HG02981 (cell line): ENCODE results near the gene PEX26.
"Not testable (repeated sequence)": the region's sequence is repeated elsewhere in the genome, so short reads cannot be mapped to it uniquely, and the experiment has no call there.

Experiments used
- ATAC-seq: cut with Tn5 transposase; IDR thresholded peaks from one replicate; pipeline ENCODE4 v1.9.1; 2021; ENCODE audit warnings: mild to moderate bottlenecking, moderate library complexity; ENCODE audit not compliant: unreplicated experiment

PEX26 gene

GRCh38 chr22:18056161-18056666, 21.6 kb upstream of the PEX26 start:
- no peak for ATAC-seq

- ATAC-seq, result peak; percentile 57
These were observed 20.8 kb upstream of the PEX26 start for GRCh38 chr22:18056807-18057474.

DNA sequence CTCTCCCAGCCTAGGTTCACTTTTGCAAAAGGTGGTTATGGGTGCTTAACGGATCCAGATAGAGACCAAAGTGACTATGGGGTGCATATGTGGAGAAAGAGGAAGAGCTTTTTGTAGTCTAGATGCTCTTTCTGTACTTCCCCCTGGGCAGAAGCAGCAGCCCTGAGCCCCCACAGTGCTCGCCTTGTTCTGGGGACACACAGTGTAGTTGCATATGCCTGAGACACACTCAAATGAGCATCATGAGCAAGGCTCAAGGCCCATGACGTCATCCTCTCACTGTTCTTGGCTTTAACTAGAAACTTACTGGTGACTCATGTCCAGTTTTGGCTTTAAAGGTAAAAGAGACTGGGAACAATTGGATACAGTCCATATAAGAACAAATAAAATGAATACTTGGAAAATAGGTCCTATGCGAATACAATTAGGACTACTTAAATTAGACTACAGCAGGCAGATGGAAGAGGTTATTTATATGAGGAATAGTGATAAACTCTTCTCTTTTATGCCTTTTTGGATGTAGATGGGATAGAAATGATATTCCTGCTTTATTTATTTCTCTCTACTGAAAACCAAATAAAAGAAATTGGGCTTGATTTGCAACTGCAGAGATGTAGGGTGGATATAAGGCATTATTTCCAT, 20.1 kb upstream of the PEX26 start:
- ATAC-seq, result no peak

DNA sequence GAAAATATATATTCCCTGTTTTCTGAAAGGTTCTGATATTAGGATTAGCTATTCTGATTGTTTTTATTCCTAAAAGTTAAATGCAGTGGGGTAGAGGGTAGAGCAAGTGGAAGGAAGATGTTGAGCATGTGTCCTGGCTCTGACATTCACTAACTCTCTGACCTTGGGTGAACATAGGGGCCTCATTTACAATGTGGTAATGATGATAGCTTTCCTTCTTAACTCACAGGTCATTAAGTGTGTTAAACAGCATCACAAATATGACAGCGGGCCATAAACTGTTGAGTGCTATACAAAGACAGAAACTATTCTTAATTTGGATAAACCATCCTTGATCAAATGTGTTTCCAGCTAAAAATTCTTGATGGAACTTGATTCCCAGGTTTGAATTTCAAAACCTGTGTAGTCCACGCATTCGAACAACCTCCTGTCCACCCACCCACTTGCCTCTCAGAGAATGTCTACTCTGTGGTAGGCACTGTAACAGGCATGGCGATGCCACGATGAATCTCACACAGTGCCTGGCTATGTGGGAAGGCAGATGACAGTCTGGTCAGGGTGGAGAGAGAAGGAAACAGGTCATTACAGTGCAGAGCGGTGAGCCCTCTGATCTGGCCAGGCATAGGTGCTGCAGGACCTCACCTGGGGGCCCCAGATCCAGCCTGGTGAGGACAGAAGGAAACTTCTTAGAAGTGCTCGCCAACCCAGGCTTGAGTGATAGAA, 19.3 kb upstream of the PEX26 start:
- no peak for ATAC-seq

DNA sequence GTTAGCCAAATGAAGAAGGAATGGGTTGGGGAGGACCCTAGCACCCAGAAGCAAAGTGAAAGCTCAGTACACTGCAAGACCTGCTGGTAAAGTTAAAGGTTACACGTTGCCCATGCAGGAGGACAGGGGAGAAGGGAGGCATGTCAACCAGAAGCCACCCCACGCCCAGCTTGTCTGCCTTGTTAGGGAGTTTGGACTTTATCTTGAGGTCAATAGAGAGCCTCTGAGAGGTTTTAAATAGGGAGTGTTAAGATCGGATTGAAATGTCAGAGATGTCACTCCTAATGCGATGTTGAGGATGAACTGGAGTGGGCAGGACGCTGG, 18.7 kb upstream of the PEX26 start:
- no peak for ATAC-seq

- ATAC-seq, result no peak
These were observed 18.3 kb upstream of the PEX26 start for GRCh38 chr22:18059473-18059872.

- ATAC-seq, result no peak
These were observed 17.8 kb upstream of the PEX26 start for GRCh38 chr22:18059991-18060390.

- no peak for ATAC-seq
These were observed 16.9 kb upstream of the PEX26 start for GRCh38 chr22:18060646-18061620.

- ATAC-seq, result no peak
These were observed 15.4 kb upstream of the PEX26 start for GRCh38 chr22:18062421-18062820.

- no peak for ATAC-seq
These were observed 14.5 kb upstream of the PEX26 start for GRCh38 chr22:18063306-18063705.

DNA sequence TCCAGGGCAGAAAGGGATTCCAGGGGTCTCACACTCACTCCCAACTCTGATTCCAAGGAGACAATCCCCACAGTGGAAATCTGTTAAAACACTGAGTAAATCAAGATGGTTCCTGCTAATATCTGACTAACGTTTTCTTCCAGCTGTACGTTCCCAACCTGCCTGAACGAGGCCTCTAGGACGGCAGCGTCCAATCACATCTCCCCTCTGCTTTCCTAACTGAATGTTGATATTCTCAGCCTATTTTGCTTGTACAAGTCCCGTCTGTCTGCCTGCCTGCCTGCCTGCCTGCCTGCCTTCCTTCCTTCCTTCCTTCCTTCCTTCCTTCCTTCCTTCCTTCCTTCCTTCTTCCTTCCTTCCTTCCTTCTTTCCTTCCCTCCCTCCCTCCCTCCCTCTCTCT, 14.1 kb upstream of the PEX26 start:
- not testable (repeated sequence) for ATAC-seq

- ATAC-seq, result no peak
These were observed 13.2 kb upstream of the PEX26 start for GRCh38 chr22:18064636-18065035.

- ATAC-seq, result no peak
These were observed 12.5 kb upstream of the PEX26 start for GRCh38 chr22:18065256-18065655.

DNA sequence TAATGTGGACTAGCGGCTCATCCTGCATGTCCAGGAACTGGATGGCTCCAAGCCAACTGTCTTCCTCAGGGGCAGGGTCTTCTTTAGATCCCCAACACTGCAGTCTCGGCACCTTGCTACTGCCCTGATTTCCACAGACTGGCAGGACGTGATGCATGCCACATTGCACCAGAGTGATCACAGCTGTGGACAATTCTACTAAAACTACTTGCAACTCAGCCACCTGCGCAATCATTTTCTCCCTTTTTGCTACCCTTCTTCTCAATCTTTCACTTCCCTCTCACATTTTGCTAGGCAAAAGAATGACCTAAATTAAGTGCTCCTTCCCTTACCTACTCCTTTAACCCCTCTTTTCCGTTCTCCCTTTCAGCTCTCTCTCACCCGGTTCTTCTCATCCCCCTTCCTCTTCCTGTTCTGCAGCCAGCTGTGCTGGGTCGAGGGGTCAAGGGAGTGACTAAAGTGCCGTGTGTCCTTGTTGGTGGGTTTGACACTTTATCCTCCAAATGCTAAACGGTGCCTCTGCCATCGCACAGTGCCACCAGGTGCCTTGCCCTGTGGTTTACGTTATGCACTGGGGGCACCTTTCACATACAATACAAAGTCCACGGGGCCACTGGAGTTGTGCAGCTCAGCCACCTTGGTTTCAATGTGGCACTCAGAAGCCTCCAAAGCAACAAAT, 11.5 kb upstream of the PEX26 start:
- no peak for ATAC-seq

GRCh38 chr22:18067121-18067520, 10.7 kb upstream of the PEX26 start:
- no peak for ATAC-seq

GRCh38 chr22:18067548-18068341, 10.0 kb upstream of the PEX26 start:
- no peak for ATAC-seq

DNA sequence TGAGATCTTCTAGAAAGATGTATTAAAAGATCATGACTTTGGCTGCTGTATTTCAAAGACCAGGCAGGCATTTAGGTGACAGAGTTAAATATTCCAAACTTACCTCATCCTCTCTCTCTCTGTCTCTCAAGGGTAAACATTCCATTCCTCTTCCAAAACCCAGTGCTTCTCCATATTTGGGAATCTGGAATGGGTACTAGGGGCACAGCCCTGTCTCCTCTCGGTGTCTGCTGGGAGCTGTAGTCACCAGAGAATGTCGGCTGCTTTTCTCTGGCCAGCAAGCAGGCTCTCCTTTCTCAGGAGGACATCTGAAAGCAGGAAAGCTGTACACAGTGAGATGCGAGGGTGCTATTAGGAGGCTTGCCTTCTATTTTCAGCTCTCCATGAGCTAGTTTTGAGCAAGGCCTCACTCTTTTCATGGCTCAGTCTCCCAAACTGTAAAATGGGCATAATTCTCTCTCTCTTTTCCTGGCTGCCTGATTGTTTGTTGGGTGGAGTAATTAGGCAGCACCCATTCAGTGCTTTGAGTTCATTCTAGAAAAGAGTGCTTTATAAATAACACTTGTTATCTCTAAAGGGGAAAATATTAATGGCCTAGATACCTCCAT, 9.3 kb upstream of the PEX26 start:
- ATAC-seq, result no peak

DNA sequence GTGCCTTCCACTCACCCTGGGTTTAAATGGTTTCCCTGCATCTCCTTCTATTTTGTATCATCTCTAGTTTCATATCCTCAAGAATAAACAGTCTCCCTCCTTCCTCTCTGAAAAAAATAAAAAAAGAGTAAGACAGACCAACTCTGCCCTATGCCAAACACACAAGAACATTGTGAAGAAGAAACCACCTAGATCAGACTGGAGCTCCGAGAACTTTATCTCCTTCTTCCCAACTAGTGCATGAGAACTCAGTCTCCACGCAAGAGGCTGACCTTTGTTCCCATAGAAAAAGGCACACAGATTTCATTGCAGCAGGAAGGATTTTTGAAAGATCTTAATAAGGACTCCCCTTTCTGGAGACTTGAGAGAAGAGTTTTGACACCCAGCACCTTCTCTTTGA, 8.7 kb upstream of the PEX26 start:
- ATAC-seq, result no peak

DNA sequence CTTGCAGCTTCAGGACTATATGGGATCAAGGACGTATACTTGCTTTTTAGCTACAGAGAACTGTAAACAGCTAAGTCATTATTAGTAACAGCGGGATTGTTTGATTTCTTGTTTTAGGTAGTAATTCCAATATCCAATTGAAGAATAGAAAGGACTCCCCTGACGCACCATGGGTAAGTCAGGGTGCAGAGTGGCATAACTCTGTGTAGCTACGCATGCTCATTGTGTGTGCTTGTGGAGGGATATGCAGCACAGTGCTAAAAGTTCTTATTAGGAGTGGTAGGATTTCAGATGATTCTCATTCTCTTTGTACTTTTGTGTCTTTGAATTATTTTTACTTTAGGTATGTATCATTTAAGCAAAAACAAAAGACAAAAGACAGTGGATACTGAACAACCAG, 7.7 kb upstream of the PEX26 start:
- no peak for ATAC-seq
